K562 (cell line): ENCODE data around the gene AGPAT2. TPM values are rescaled to one million over a fixed set of nuclear protein-coding genes. Genes with fewer than 3 reads are reported as not detected.

Experiments used
- CBFA2T2 ChIP-seq: fragments of 450-650 bp; conservative IDR thresholded peaks from 2 replicates; pipeline ENCODE4 v1.6.1; 2017; ENCODE audit warnings: mild to moderate bottlenecking
- ETV1 ChIP-seq: fragments of 450-650 bp; conservative IDR thresholded peaks from 2 replicates; pipeline ENCODE4 v1.6.1; 2016; ENCODE audit warnings: missing genetic modification characterization, control low read depth, low read depth, missing compliant biosample characterization
- KLF1 ChIP-seq: fragments of 450-650 bp; IDR thresholded peaks from 2 replicates; pipeline ENCODE4 v1.6.1; 2016; ENCODE audit warnings: missing genetic modification characterization, missing compliant biosample characterization
- L3MBTL2 ChIP-seq: fragments of 450-650 bp; IDR thresholded peaks from 2 replicates; pipeline ENCODE4 v1.6.1; 2016; ENCODE audit warnings: mild to moderate bottlenecking, moderate library complexity
- PHF8 ChIP-seq: fragments of 200-600 bp; sonication (generic); IDR thresholded peaks from 2 replicates; pipeline ENCODE4 v1.6.1; 2012; ENCODE audit warnings: mixed run types, mild to moderate bottlenecking, inconsistent platforms, low read length, moderate library complexity, borderline replicate concordance
- SP1 ChIP-seq: sonication (generic); formaldehyde crosslinking; IDR thresholded peaks from 2 replicates; pipeline ENCODE4 v1.8.1; 2022; ENCODE audit warnings: mild to moderate bottlenecking, missing genetic modification reagents
- SRF ChIP-seq, 2 experiments: fragments of 250-450, 450-650 bp in 1 of 2; sonication (Bioruptor Pico) in 1 of 2; sonication (generic) in 1 of 2; formaldehyde crosslinking; IDR thresholded peaks; 2 replicates each; pipeline versions ENCODE4 v1.5.0 to v1.5.1; 2020 to 2022; ENCODE audit warnings: mild to moderate bottlenecking in 1 of 2, missing genetic modification reagents in 1 of 2
- YY1 ChIP-seq, 3 experiments: IDR thresholded peaks; 2 replicates each; pipeline ENCODE4 v1.6.1; 2011; ENCODE audit warnings: low read length in 2 of 3, mild to moderate bottlenecking in 2 of 3, moderate library complexity in 2 of 3, borderline replicate concordance in 1 of 3, control low read depth in 1 of 3, low read depth in 1 of 3; ENCODE audit not compliant: insufficient read depth in 3 of 3, insufficient replicate concordance in 2 of 3, control insufficient read depth in 1 of 3, insufficient read length in 1 of 3; ENCODE audit errors: extremely low read depth in 1 of 3
- ZNF253 ChIP-seq: fragments of 250-450 bp; sonication (Bioruptor Pico); conservative IDR thresholded peaks from 2 replicates; pipeline ENCODE4 v1.6.1; 2021; ENCODE audit warnings: mild to moderate bottlenecking
- polyA plus RNA-seq, 8 experiments: library from polyadenylated mRNA; depleted of rRNA in 4 of 8; stranded (reverse) in 5 of 8; unstranded in 3 of 8; fragments of >200 nt; fragmentation: Nextera tagmentation in 2 of 8; fragmentation: Illumina TruSeq in 1 of 8; extraction: Ambion mirVana in 2 of 8; extraction: Trizol in 1 of 8; gene quantifications; 2 replicates each; pipeline versions ENCODE4 v1.2.1 to v1.2.3, GENCODE V29; 2011 to 2014; ENCODE audit warnings: inconsistent platforms in 1 of 8, missing spikeins in 1 of 8
- total RNA-seq, 7 experiments: library from RNA; depleted of rRNA in 6 of 7; stranded (reverse); fragments of >200 nt in 6 of 7; fragmentation: Illumina TruSeq in 2 of 7; extraction: Trizol in 2 of 7; gene quantifications; 2 replicates each; pipeline versions ENCODE4 v1.2.1 to v1.2.3, GENCODE V29; 2011 to 2021; ENCODE audit warnings: low replicate concordance in 1 of 7
- TF ChIP-seq, protein P1 (sequence below): fragments of 450-650 bp; IDR thresholded peaks from 2 replicates; pipeline ENCODE4 v1.6.1; 2016; ENCODE audit warnings: antibody characterized with exemption
- TF ChIP-seq, protein P2 (sequence below): fragments of 250-450 bp; sonication (Bioruptor Pico); IDR thresholded peaks from 2 replicates; pipeline ENCODE4 v1.8.0; 2021; ENCODE audit warnings: mild to moderate bottlenecking, moderate library complexity
- TF ChIP-seq, protein P3 (sequence below): conservative IDR thresholded peaks from 2 replicates; pipeline ENCODE4 v1.6.1; 2011; ENCODE audit warnings: low read depth, mild to moderate bottlenecking, low read length; ENCODE audit not compliant: control insufficient read depth
- TF ChIP-seq, protein P4 (sequence below), 3 experiments: fragments of 200-800 bp in 1 of 3; fragments of 250-450 bp in 1 of 3; fragments of 450-650 bp in 1 of 3; sonication (Bioruptor Pico) in 1 of 3; sonication (Bioruptor generic) in 1 of 3; formaldehyde crosslinking in 1 of 3; IDR thresholded peaks; 2 replicates each; pipeline versions ENCODE4 v1.6.1 to v1.8.0; 2016 to 2022; ENCODE audit warnings: mild to moderate bottlenecking in 2 of 3, missing genetic modification characterization in 2 of 3, missing compliant biosample characterization in 1 of 3, moderate library complexity in 1 of 3
- TF ChIP-seq, protein P5 (sequence below): fragments of 450-650 bp; IDR thresholded peaks from 2 replicates; pipeline ENCODE4 v1.6.1; 2014; ENCODE audit warnings: low read depth, mild to moderate bottlenecking, moderate library complexity, borderline replicate concordance

The AGPAT2 gene
- total and polyA plus RNA-seq, 9 of the 15 experiments (the other 6 are each of a cell fraction or from before 2014, with no cell fraction given), result 0.13 to 54.5 (median 23.9) TPM

DNA sequence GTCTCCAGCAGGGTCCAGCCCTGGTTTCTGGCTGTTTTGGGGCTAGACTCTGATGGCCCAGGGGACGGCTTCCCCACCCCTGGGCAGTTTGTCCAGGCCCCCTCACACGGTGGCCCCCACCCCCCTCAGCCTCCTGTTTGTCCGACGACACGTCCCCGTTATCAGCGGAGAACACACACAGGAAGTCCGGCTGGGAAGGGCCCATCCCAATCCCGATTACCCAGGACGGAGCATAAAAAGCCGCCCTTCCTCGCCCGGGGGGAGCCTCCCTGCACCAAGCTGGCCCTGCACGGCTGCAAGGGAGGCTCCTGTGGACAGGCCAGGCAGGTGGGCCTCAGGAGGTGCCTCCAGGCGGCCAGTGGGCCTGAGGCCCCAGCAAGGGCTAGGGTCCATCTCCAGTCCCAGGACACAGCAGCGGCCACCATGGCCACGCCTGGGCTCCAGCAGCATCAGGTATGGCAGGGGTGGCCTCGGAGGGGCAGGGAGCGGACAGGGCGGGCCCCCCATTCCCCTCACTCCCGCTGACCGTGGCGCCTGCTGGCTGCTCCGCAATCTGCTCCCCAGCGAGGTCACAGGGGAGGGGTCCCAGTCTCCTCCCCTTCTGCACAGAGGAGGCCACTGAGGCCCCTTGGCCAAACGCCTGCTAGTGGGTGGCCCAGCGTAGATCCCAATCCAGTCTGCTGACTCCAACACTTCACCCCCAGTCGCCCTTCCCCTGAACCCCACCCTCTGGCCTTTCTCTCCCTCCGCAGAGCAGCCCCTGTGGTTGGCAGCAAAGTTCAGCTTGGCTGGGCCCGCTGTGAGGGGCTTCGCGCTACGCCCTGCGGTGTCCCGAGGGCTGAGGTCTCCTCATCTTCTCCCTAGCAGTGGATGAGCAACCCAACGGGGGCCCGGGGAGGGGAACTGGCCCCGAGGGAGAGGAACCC is 24.3 kb downstream of the AGPAT2 start, which contains the start of gene EGFL7 (continued):
- TF ChIP-seq, protein P1, sequence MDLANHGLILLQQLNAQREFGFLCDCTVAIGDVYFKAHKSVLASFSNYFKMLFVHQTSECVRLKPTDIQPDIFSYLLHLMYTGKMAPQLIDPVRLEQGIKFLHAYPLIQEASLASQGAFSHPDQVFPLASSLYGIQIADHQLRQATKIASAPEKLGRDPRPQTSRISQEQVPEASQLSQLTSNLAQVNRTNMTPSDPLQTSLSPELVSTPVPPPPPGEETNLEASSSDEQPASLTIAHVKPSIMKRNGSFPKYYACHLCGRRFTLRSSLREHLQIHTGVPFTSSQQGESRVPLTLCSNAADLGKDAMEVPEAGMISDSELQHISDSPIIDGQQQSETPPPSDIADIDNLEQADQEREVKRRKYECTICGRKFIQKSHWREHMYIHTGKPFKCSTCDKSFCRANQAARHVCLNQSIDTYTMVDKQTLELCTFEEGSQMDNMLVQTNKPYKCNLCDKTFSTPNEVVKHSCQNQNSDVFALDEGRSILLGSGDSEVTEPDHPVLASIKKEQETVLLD, result 0 out of 2 replicates have a peak, but pooled peaks have one; percentile 62
- TF ChIP-seq YY1 (IDR thresholded peaks at IDR 0.05; ENCODE audit: borderline replicate concordance in 1 of 3, control insufficient read depth in 1 of 3, extremely low read depth in 1 of 3, insufficient read depth in 3 of 3, insufficient read length in 1 of 3, insufficient replicate concordance in 2 of 3, low read depth in 1 of 3, low read length in 2 of 3) (peak in 2 of 3 experiments; percentile 15 to 52), SRF (CRISPR knock-in tag; IDR thresholded peaks at IDR 0.05) (peak in 1 of 2 experiments; percentile 63; a peak in 1 of 4 replicates), L3MBTL2 (peak; percentile 68), ETV1 (tag) (peak; percentile 94), SP1 (CRISPR knock-in tag) (peak; percentile 60), PHF8 (peak; percentile 78; the same call in 1 of the 2 replicates), CBFA2T2 (peak; percentile 88), ZNF253 (CRISPR knock-in tag) (no peak), KLF1 (tag) (peak; percentile 83; the same call in 1 of the 2 replicates)
- TF ChIP-seq, protein P2, sequence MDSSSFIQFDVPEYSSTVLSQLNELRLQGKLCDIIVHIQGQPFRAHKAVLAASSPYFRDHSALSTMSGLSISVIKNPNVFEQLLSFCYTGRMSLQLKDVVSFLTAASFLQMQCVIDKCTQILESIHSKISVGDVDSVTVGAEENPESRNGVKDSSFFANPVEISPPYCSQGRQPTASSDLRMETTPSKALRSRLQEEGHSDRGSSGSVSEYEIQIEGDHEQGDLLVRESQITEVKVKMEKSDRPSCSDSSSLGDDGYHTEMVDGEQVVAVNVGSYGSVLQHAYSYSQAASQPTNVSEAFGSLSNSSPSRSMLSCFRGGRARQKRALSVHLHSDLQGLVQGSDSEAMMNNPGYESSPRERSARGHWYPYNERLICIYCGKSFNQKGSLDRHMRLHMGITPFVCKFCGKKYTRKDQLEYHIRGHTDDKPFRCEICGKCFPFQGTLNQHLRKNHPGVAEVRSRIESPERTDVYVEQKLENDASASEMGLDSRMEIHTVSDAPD (CRISPR knock-in tag), result no peak
- TF ChIP-seq, protein P3, sequence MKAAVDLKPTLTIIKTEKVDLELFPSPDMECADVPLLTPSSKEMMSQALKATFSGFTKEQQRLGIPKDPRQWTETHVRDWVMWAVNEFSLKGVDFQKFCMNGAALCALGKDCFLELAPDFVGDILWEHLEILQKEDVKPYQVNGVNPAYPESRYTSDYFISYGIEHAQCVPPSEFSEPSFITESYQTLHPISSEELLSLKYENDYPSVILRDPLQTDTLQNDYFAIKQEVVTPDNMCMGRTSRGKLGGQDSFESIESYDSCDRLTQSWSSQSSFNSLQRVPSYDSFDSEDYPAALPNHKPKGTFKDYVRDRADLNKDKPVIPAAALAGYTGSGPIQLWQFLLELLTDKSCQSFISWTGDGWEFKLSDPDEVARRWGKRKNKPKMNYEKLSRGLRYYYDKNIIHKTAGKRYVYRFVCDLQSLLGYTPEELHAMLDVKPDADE, result peak; percentile 38; the same call in 1 of the 2 replicates
- TF ChIP-seq, protein P4, sequence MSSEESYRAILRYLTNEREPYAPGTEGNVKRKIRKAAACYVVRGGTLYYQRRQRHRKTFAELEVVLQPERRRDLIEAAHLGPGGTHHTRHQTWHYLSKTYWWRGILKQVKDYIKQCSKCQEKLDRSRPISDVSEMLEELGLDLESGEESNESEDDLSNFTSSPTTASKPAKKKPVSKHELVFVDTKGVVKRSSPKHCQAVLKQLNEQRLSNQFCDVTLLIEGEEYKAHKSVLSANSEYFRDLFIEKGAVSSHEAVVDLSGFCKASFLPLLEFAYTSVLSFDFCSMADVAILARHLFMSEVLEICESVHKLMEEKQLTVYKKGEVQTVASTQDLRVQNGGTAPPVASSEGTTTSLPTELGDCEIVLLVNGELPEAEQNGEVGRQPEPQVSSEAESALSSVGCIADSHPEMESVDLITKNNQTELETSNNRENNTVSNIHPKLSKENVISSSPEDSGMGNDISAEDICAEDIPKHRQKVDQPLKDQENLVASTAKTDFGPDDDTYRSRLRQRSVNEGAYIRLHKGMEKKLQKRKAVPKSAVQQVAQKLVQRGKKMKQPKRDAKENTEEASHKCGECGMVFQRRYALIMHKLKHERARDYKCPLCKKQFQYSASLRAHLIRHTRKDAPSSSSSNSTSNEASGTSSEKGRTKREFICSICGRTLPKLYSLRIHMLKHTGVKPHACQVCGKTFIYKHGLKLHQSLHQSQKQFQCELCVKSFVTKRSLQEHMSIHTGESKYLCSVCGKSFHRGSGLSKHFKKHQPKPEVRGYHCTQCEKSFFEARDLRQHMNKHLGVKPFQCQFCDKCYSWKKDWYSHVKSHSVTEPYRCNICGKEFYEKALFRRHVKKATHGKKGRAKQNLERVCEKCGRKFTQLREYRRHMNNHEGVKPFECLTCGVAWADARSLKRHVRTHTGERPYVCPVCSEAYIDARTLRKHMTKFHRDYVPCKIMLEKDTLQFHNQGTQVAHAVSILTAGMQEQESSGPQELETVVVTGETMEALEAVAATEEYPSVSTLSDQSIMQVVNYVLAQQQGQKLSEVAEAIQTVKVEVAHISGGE (CRISPR knock-in tag; IDR thresholded peaks at IDR 0.05), result peak in 1 of 3 experiments; percentile 85; a peak in 2 of 6 replicates
- TF ChIP-seq, protein P5, sequence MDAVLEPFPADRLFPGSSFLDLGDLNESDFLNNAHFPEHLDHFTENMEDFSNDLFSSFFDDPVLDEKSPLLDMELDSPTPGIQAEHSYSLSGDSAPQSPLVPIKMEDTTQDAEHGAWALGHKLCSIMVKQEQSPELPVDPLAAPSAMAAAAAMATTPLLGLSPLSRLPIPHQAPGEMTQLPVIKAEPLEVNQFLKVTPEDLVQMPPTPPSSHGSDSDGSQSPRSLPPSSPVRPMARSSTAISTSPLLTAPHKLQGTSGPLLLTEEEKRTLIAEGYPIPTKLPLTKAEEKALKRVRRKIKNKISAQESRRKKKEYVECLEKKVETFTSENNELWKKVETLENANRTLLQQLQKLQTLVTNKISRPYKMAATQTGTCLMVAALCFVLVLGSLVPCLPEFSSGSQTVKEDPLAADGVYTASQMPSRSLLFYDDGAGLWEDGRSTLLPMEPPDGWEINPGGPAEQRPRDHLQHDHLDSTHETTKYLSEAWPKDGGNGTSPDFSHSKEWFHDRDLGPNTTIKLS, result peak; percentile 37; the same call in 1 of the 2 replicates
